A673 (cell line): ENCODE data around the gene PLCB4. TPM values are rescaled to one million over a fixed set of nuclear protein-coding genes. Genes with fewer than 3 reads are reported as not detected.

Experiments
- BruUV-seq: library from RNA; stranded (reverse); fragments of 400-500 nt; replicated peaks from 2 replicates; lab custom pipeline; 2021; lab: Mats Ljungman, UMichigan
- CTCF ChIA-PET: fragments of 300-600 bp; sonication (Branson Sonifier 250); formaldehyde crosslinking; loops from one replicate; lab custom pipeline; 2022; ENCODE audit warnings: antibody characterized with exemption; lab: Charles Lee
- POLR2A ChIA-PET: fragments of 300-600 bp; sonication (Branson Sonifier 250); formaldehyde crosslinking; loops from one replicate; lab custom pipeline; 2022; ENCODE audit warnings: antibody characterized with exemption; ENCODE audit not compliant: low non-redundant PET; lab: Charles Lee
- DNase-seq: peaks from one replicate; pipeline ENCODE4 v3.0.0-alpha.2; 2015; ENCODE audit warnings: low spot score
- H3K27ac ChIP-seq: fragments of 200-600 bp; sonication (generic); 2 replicates; pipeline ENCODE4 v1.5.1; 2016; ENCODE audit warnings: mixed run types, low read depth, mild to moderate bottlenecking, mixed read lengths, antibody characterized with exemption, low read length; ENCODE audit not compliant: poor library complexity, severe bottlenecking
- H3K27me3 ChIP-seq: fragments of 200-600 bp; sonication (generic); replicated peaks from 2 replicates; pipeline ENCODE4 v1.6.1; 2017; ENCODE audit warnings: mixed run types, low read depth, mild to moderate bottlenecking, mixed read lengths, antibody characterized with exemption, low read length; ENCODE audit not compliant: insufficient read depth, poor library complexity
- H3K36me3 ChIP-seq: fragments of 200-600 bp; sonication (generic); 2 replicates; pipeline ENCODE4 v1.6.1; 2016; ENCODE audit warnings: mixed run types, mild to moderate bottlenecking, mixed read lengths, antibody characterized with exemption, low read length; ENCODE audit not compliant: insufficient read depth, poor library complexity, severe bottlenecking
- H3K4me1 ChIP-seq: fragments of 200-600 bp; sonication (generic); 2 replicates; pipeline ENCODE4 v1.6.1; 2017; ENCODE audit warnings: mixed run types, mild to moderate bottlenecking, mixed read lengths, antibody characterized with exemption, low read length; ENCODE audit not compliant: insufficient read depth, poor library complexity, severe bottlenecking
- H3K4me3 ChIP-seq: fragments of 200-600 bp; sonication (generic); 2 replicates; pipeline ENCODE4 v1.5.1; 2016; ENCODE audit warnings: low read depth, mixed run types, mild to moderate bottlenecking, mixed read lengths, low read length; ENCODE audit not compliant: poor library complexity, severe bottlenecking
- H3K9me3 ChIP-seq: fragments of 200-600 bp; sonication (generic); 2 replicates; pipeline ENCODE4 v1.6.1; 2016; ENCODE audit warnings: mixed run types, low read depth, mild to moderate bottlenecking, mixed read lengths, antibody characterized with exemption, low read length; ENCODE audit not compliant: poor library complexity, severe bottlenecking
- EZH2 ChIP-seq: fragments of 200-600 bp; sonication (generic); IDR thresholded peaks from 2 replicates; pipeline ENCODE4 v1.6.1; 2017; ENCODE audit warnings: borderline replicate concordance, low read depth, mild to moderate bottlenecking, mixed read lengths, antibody characterized with exemption, low read length; ENCODE audit not compliant: poor library complexity, severe bottlenecking
- intact Hi-C: fragments of 100-400 bp; cut with micrococcal nuclease; formaldehyde crosslinking; loops from one replicate; pipeline ENCODE4 v1.10.0; 2022; ENCODE audit not compliant: unreplicated experiment
- total RNA-seq: library from RNA; stranded (reverse); gene quantifications from 2 replicates; pipeline ENCODE4 v1.2.3, GENCODE V29; 2021
- TF ChIP-seq, protein P1 (sequence below): fragments of 300-800, 200-600 bp; sonication (generic); conservative IDR thresholded peaks from 2 replicates; pipeline ENCODE4 v1.5.1; 2017; ENCODE audit warnings: low read depth, mild to moderate bottlenecking, antibody characterized with exemption, low read length, moderate library complexity, mixed read lengths

Gene PLCB4
- total RNA-seq, 1 experiment from 2014 or later, result 6.2 TPM

DNA sequence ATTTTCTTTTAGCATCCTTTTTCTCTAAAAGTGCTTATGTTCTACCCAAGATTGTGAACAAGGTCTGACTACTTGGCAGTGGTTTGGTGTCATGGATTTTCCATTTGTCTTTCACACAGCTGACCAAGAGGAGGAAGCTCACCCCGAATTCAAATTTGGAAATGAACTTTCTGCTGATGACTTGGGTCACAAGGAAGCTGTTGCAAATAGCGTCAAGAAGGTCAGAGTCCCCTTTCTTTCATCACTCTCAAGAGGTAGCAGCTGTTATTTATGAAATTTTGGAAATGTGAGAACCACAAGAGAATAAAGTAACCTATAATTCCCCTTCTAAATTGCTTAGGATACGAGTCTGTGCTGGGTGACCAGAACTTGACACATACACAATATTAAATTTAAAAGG, 332.5 kb downstream of the PLCB4 start:
- Histone ChIP-seq H3K4me3 (no peak overlapping the region), H3K4me1 (no peaks in the 10 kb centered on the region), H3K27ac (no peak overlapping the region), H3K27me3 (no peaks in the 10 kb centered on the region), H3K9me3 (no peaks in the 10 kb centered on the region), H3K36me3 (no peaks in the 10 kb centered on the region)
- ChIA-PET POLR2A (no interaction called here), CTCF (no interaction called here)
- no peak for DNase-seq
- intact Hi-C loops, result no loop called here
- no TSS peak for BruUV-seq
- no peak for TF ChIP-seq EZH2
- TF ChIP-seq, protein P1, sequence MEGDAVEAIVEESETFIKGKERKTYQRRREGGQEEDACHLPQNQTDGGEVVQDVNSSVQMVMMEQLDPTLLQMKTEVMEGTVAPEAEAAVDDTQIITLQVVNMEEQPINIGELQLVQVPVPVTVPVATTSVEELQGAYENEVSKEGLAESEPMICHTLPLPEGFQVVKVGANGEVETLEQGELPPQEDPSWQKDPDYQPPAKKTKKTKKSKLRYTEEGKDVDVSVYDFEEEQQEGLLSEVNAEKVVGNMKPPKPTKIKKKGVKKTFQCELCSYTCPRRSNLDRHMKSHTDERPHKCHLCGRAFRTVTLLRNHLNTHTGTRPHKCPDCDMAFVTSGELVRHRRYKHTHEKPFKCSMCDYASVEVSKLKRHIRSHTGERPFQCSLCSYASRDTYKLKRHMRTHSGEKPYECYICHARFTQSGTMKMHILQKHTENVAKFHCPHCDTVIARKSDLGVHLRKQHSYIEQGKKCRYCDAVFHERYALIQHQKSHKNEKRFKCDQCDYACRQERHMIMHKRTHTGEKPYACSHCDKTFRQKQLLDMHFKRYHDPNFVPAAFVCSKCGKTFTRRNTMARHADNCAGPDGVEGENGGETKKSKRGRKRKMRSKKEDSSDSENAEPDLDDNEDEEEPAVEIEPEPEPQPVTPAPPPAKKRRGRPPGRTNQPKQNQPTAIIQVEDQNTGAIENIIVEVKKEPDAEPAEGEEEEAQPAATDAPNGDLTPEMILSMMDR, result no peak

DNA sequence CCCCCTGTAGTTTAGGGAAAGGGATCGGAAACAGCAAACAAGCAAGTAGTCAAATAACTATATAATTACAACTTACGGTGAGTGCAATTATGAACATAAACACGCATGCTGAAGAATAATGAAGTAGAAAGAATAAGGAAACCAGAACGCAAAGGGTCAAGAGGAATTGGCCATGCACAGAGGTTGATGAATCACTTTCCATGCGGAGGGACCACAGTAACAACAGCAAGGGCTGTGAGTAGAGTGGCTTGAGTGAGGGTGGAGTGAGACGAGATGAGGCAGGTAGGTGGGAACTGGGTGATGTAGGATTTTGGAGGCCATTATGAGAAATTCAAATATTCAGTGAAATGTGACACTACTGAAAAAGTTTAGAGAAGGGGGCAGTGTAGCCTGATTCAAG, 333.3 kb downstream of the PLCB4 start:
- no TSS peak for BruUV-seq
- Histone ChIP-seq H3K9me3 (no peaks in the 10 kb centered on the region), H3K27ac (no peak overlapping the region), H3K4me1 (no peaks in the 10 kb centered on the region), H3K27me3 (no peaks in the 10 kb centered on the region), H3K36me3 (no peaks in the 10 kb centered on the region), H3K4me3 (no peak overlapping the region)
- ChIA-PET POLR2A (no interaction called here), CTCF (no interaction called here)
- intact Hi-C loops, result no loop called here
- TF ChIP-seq, protein P1, result no peak
- no peak for TF ChIP-seq EZH2
- no peak for DNase-seq

DNA sequence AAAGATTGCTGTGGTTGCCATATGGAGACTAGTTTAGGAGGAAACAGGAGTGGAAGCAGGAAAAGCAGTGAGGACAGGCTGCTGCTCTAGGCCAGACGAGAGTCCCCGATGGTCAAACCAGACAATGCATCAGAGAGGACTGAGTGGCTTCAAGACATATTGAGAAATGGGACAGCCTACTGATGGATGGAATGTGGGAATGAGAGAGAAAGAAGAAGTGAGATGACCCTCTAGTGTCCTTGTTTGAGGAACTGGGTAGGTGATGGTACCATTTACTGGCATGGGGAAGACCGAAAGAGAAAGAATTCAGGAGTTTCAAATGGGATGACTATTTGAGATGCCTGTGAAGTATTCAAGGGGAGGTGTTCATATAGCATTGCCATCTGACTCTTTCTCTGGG, 333.7 kb downstream of the PLCB4 start:
- Histone ChIP-seq H3K27me3 (no peaks in the 10 kb centered on the region), H3K4me3 (no peak overlapping the region), H3K27ac (no peak overlapping the region), H3K36me3 (no peaks in the 10 kb centered on the region), H3K9me3 (no peaks in the 10 kb centered on the region), H3K4me1 (no peaks in the 10 kb centered on the region)
- intact Hi-C loops, result no loop called here
- DNase-seq, result no peak
- TF ChIP-seq, protein P1, result no peak
- no peak for TF ChIP-seq EZH2
- CTCF ChIA-PET, result no interaction called here
- no TSS peak for BruUV-seq
- POLR2A ChIA-PET, result no interaction called here
